K562 (cell line): ENCODE results near the gene CSNK2A1. TPM values are rescaled to one million over a fixed set of nuclear protein-coding genes. Genes with fewer than 3 reads are reported as not detected.
A peak's percentile ranks its signal among the peaks of the same experiment; 100 is the strongest.

Source experiments
- ATAC-seq: fragments of 200-7000 bp; cut with Tn5 transposase; 3 replicates; pipeline ENCODE4 v1.9.1; 2020; ENCODE audit warnings: moderate library complexity
- BruUV-seq: library from RNA; stranded (reverse); fragments of 400-500 nt; replicated peaks from 2 replicates; lab custom pipeline; 2021; lab: Mats Ljungman, UMichigan
- CTCF ChIA-PET: fragments of 300-600 bp; formaldehyde crosslinking; extraction: SDS; loops from one replicate; lab custom pipeline; 2021; ENCODE audit warnings: low intra/inter-chr PET ratio; lab: Yijun Ruan, JAX
- POLR2A ChIA-PET: fragments of 300-600, 350-650 bp; sonication (Branson Sonifier 250); formaldehyde crosslinking; extraction: SDS; loops from one replicate; lab custom pipeline; 2021; ENCODE audit warnings: antibody characterized with exemption, inconsistent platforms; lab: Yijun Ruan, JAX
- DNase-seq, 4 experiments: peaks; one replicate each; pipeline versions ENCODE4 v3.0.0 to v3.0.0-alpha.2; 2011 to 2018; ENCODE audit warnings: low spot score in 3 of 4, mixed read lengths in 3 of 4; ENCODE audit errors: extremely low read depth in 1 of 4
- FAIRE-seq: peaks from 2 replicates; lab custom pipeline; 2011; peaks lifted over from hg19 to GRCh38; lab: Jason Lieb, UNC
- H2AFZ ChIP-seq: 2 replicates; pipeline ENCODE4 v1.6.0; 2011; ENCODE audit warnings: low read depth, low read length, control low read depth, inconsistent platforms
- H3K27ac ChIP-seq: fragments of 200-600 bp; 3 replicates; pipeline ENCODE4 v1.8.0; 2011; ENCODE audit warnings: low read depth, mild to moderate bottlenecking, control low read depth, inconsistent platforms, low read length, moderate library complexity, mixed read lengths; ENCODE audit errors: extremely low read depth
- H3K27me3 ChIP-seq, 2 experiments: fragments of 300-600 bp in 1 of 2; 2 replicates in 1 of 2; 3 replicates in 1 of 2; pipeline versions ENCODE4 v1.6.0 to v1.8.0; 2011; ENCODE audit warnings: inconsistent platforms in 2 of 2, low read length in 2 of 2, mild to moderate bottlenecking in 1 of 2, mixed read lengths in 1 of 2, moderate library complexity in 1 of 2; ENCODE audit not compliant: control insufficient read depth in 2 of 2, insufficient read depth in 2 of 2
- H3K36me3 ChIP-seq: fragments of 300-600 bp; 3 replicates; pipeline ENCODE4 v1.8.0; 2011; ENCODE audit warnings: mild to moderate bottlenecking, low read length, inconsistent platforms; ENCODE audit not compliant: control insufficient read depth, insufficient read depth
- H3K4me1 ChIP-seq, 2 experiments: fragments of 200-600 bp in 1 of 2; replicated peaks in 1 of 2; 2 replicates in 1 of 2; 3 replicates in 1 of 2; pipeline versions ENCODE4 v1.5.1 to v1.8.0; 2011; ENCODE audit warnings: inconsistent platforms in 2 of 2, low read length in 2 of 2, mild to moderate bottlenecking in 1 of 2, mixed read lengths in 1 of 2, moderate library complexity in 1 of 2; ENCODE audit not compliant: control insufficient read depth in 2 of 2, insufficient read depth in 2 of 2
- H3K4me2 ChIP-seq: 2 replicates; pipeline ENCODE4 v1.6.1; 2011; ENCODE audit warnings: low read length, control low read depth, inconsistent platforms, mixed read lengths; ENCODE audit not compliant: insufficient read depth
- H3K4me3 ChIP-seq: fragments of 200-600 bp; sonication (generic), shearing (Covaris generic); 2 replicates; pipeline ENCODE4 v1.5.1; 2016; ENCODE audit warnings: control low read depth, inconsistent platforms
- H3K79me2 ChIP-seq: fragments of 200-600 bp; 3 replicates; pipeline ENCODE4 v1.8.0; 2011; ENCODE audit warnings: low read length, inconsistent platforms; ENCODE audit not compliant: control insufficient read depth, insufficient read depth
- H3K9ac ChIP-seq, 2 experiments: 2 replicates each; pipeline versions ENCODE4 v1.6.0 to v1.6.1; 2011; ENCODE audit warnings: low read depth in 2 of 2, low read length in 2 of 2, control low read depth in 1 of 2, inconsistent platforms in 1 of 2, mild to moderate bottlenecking in 1 of 2, mixed read lengths in 1 of 2; ENCODE audit not compliant: insufficient read depth in 1 of 2
- H3K9me1 ChIP-seq: one replicate; pipeline ENCODE4 v1.6.0; 2011; ENCODE audit warnings: inconsistent platforms, mild to moderate bottlenecking, low read length, moderate library complexity; ENCODE audit not compliant: control insufficient read depth, insufficient read depth
- H3K9me3 ChIP-seq: replicated peaks from 2 replicates; pipeline ENCODE4 v1.5.1; 2011; ENCODE audit warnings: low read depth, low read length, inconsistent platforms; ENCODE audit not compliant: control insufficient read depth, insufficient read depth
- H4K20me1 ChIP-seq: replicated peaks from 2 replicates; pipeline ENCODE4 v1.6.1; 2011; ENCODE audit warnings: low read length, inconsistent platforms, mixed read lengths; ENCODE audit not compliant: control insufficient read depth, insufficient read depth
- ARID1B ChIP-seq: fragments of 450-650 bp; IDR thresholded peaks from 2 replicates; pipeline ENCODE4 v1.6.1; 2016; ENCODE audit warnings: antibody characterized with exemption, mild to moderate bottlenecking, inconsistent platforms
- CBFA2T3 ChIP-seq: fragments of 450-650 bp; IDR thresholded peaks from 2 replicates; pipeline ENCODE4 v1.6.1; 2017
- EP300 ChIP-seq: IDR thresholded peaks from 2 replicates; pipeline ENCODE4 v1.6.1; 2012; ENCODE audit warnings: low read length, improper control_type of control experiment
- HDAC1 ChIP-seq, 2 experiments: fragments of 450-650 bp; IDR thresholded peaks; 2 replicates each; pipeline ENCODE4 v1.6.1; 2016 to 2017; ENCODE audit warnings: inconsistent platforms in 1 of 2, mild to moderate bottlenecking in 1 of 2, moderate library complexity in 1 of 2
- HDAC8 ChIP-seq: fragments of 450-650 bp; IDR thresholded peaks from 2 replicates; pipeline ENCODE4 v1.6.1; 2016; ENCODE audit warnings: mild to moderate bottlenecking, missing genetic modification characterization, moderate library complexity, missing compliant biosample characterization
- KDM1A ChIP-seq, 2 experiments: fragments of 450-650 bp; IDR thresholded peaks; 2 replicates each; pipeline ENCODE4 v1.6.1; 2016; ENCODE audit warnings: mild to moderate bottlenecking in 2 of 2
- NFIC ChIP-seq: fragments of 450-650 bp; IDR thresholded peaks from 2 replicates; pipeline ENCODE4 v1.6.1; 2017; ENCODE audit warnings: mild to moderate bottlenecking, inconsistent platforms
- NR2C1 ChIP-seq, 2 experiments: fragments of 450-650 bp; IDR thresholded peaks; 2 replicates each; pipeline ENCODE4 v1.6.1; 2017; ENCODE audit warnings: mild to moderate bottlenecking in 2 of 2, antibody characterized with exemption in 1 of 2, inconsistent platforms in 1 of 2, missing compliant biosample characterization in 1 of 2, missing genetic modification characterization in 1 of 2
- RB1 ChIP-seq: fragments of 450-650 bp; IDR thresholded peaks from 2 replicates; pipeline ENCODE4 v1.6.1; 2017; ENCODE audit warnings: low read depth, mild to moderate bottlenecking
- RCOR1 ChIP-seq, 2 experiments: IDR thresholded peaks; 2 replicates each; pipeline ENCODE4 v1.6.1; 2012; ENCODE audit warnings: low read depth in 2 of 2, low read length in 2 of 2, borderline replicate concordance in 1 of 2, improper control_type of control experiment in 1 of 2
- SMARCA4 ChIP-seq: fragments of 450-650 bp; IDR thresholded peaks from 2 replicates; pipeline ENCODE4 v1.6.1; 2016
- TCF3 ChIP-seq: sonication (generic); formaldehyde crosslinking; IDR thresholded peaks from 2 replicates; pipeline ENCODE4 v1.4.0; 2020; ENCODE audit warnings: mild to moderate bottlenecking, missing genetic modification reagents
- WGBS: fragments of 100-300 bp; shearing (Covaris generic); methylation state at CpG from one replicate; pipeline ENCODE4 v1.1.6; 2016; ENCODE audit warnings: low coverage, mixed read lengths; ENCODE audit not compliant: insufficient coverage; ENCODE audit errors: missing lambda C conversion rate; 5-methylcytosine and 5-hydroxymethylcytosine counted together
- in situ Hi-C: fragments of 300-500 bp; cut with MboI; formaldehyde crosslinking; loops from 4 replicates; pipeline ENCODE4 v1.15.0; 2018; ENCODE audit warnings: inconsistent platforms, mixed read lengths
- intact Hi-C: fragments of 100-400 bp; cut with micrococcal nuclease; formaldehyde crosslinking; loops from 2 replicates; pipeline ENCODE4 v1.14.2; 2022
- polyA plus RNA-seq, 8 experiments: library from polyadenylated mRNA; depleted of rRNA in 4 of 8; stranded (reverse) in 5 of 8; unstranded in 3 of 8; fragments of >200 nt; fragmentation: Nextera tagmentation in 2 of 8; fragmentation: Illumina TruSeq in 1 of 8; extraction: Ambion mirVana in 2 of 8; extraction: Trizol in 1 of 8; gene quantifications; 2 replicates each; pipeline versions ENCODE4 v1.2.1 to v1.2.3, GENCODE V29; 2011 to 2014; ENCODE audit warnings: inconsistent platforms in 1 of 8, missing spikeins in 1 of 8
- total RNA-seq, 7 experiments: library from RNA; depleted of rRNA in 6 of 7; stranded (reverse); fragments of >200 nt in 6 of 7; fragmentation: Illumina TruSeq in 2 of 7; extraction: Trizol in 2 of 7; gene quantifications; 2 replicates each; pipeline versions ENCODE4 v1.2.1 to v1.2.3, GENCODE V29; 2011 to 2021; ENCODE audit warnings: low replicate concordance in 1 of 7
- TF ChIP-seq, protein P1 (sequence below): sonication (generic); IDR thresholded peaks from 2 replicates; pipeline ENCODE4 v1.6.1; 2016
- TF ChIP-seq, protein P2 (sequence below): fragments of 450-650 bp; IDR thresholded peaks from 2 replicates; pipeline ENCODE4 v1.6.1; 2018; ENCODE audit not compliant: partially characterized antibody
- TF ChIP-seq, protein P3 (sequence below), 2 experiments: IDR thresholded peaks; 2 replicates each; pipeline ENCODE4 v1.6.1; 2012; ENCODE audit warnings: improper control_type of control experiment in 2 of 2, low read depth in 2 of 2, low read length in 2 of 2, borderline replicate concordance in 1 of 2

The CSNK2A1 gene
- total and polyA plus RNA-seq, 9 of the 15 experiments (the other 6 are each of a cell fraction or from before 2014, with no cell fraction given), result 71.0 to 251 (median 103) TPM

DNA sequence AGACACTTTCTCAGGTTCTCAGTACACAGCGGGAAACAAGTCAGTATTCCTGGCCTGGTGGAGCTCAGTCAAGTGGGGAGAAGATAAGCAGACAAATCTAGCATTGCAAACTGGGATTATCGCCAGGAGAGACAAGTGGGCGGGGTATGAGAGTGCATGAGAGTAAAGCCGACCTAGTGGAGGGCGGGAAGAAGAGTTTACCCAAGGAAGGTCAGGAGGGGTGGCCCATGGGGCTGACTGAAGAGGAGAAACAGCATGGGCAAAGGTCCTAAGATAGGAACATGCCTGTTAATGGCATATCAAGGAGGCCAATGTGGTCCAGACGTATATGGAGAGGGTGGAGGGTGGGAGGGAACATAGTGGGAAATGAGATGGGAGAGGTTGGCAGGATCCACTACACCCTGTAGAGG, 12.4 kb upstream of the CSNK2A1 start:
- intact Hi-C loops, result no loop called here
- Histone ChIP-seq H3K4me1 (peaks cover 0 to 10% of the 10 kb centered on the region in 2 experiments; a peak in 2 of 5 replicates), H3K9me1 (no peaks in the 10 kb centered on the region), H3K27me3 (no peaks in the 10 kb centered on the region), H3K4me3 (no peak overlapping the region), H2AFZ (no peak overlapping the region), H3K4me2 (peak overlapping the region; percentile 34; the same call in 1 of the 2 replicates), H3K79me2 (no peaks in the 10 kb centered on the region), H3K36me3 (no peaks in the 10 kb centered on the region), H3K9me3 (no peaks in the 10 kb centered on the region), H4K20me1 (no peaks in the 10 kb centered on the region), H3K9ac (no peak overlapping the region), H3K27ac (no peak overlapping the region)
- ATAC-seq, result peak; percentile 83
- WGBS, result 0% methylated on average over 6 of the region's 6 CpGs
- ChIA-PET CTCF (no interaction called here), POLR2A (interaction anchor here (0.6 to 1.5 kb wide), 3 partner anchors 8 to 93 kb away, joined by 3 to 5 read pairs (median 3); partner anchors contain the start of gene CSNK2A1)
- DNase-seq, result peak; percentile 40 to 75 (median 44)
- FAIRE-seq, result peak; percentile 89
- in situ Hi-C loops, result loop anchor here (5.0 kb wide), 1 partner anchor 91 kb away; no protein-coding TSS in a partner anchor
- BruUV-seq, result no TSS peak
- TF ChIP-seq, protein P1, sequence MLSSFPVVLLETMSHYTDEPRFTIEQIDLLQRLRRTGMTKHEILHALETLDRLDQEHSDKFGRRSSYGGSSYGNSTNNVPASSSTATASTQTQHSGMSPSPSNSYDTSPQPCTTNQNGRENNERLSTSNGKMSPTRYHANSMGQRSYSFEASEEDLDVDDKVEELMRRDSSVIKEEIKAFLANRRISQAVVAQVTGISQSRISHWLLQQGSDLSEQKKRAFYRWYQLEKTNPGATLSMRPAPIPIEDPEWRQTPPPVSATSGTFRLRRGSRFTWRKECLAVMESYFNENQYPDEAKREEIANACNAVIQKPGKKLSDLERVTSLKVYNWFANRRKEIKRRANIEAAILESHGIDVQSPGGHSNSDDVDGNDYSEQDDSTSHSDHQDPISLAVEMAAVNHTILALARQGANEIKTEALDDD, result peak; percentile 81
- TF ChIP-seq TCF3 (CRISPR knock-in tag) (peak; percentile 53; the same call in 1 of the 2 replicates), KDM1A (IDR thresholded peaks at IDR 0.05) (peak in 1 of 2 experiments; percentile 47; a peak in 2 of 4 replicates), NFIC (peak; percentile 72), SMARCA4 (peak; percentile 29; the same call in 1 of the 2 replicates), RCOR1 (IDR thresholded peaks at IDR 0.05; ENCODE audit: borderline replicate concordance in 1 of 2, low read depth in 2 of 2, low read length in 2 of 2) (peak in 1 of 2 experiments; percentile 59; a peak in 1 of 4 replicates), HDAC1 (IDR thresholded peaks at IDR 0.05) (peak in 1 of 2 experiments; percentile 60; a peak in 1 of 4 replicates), EP300 (peak; percentile 8; the same call in 1 of the 2 replicates), HDAC8 (tag) (no peak), CBFA2T3 (peak; percentile 68), NR2C1 (IDR thresholded peaks at IDR 0.05) (no peak), NR2C1 (tag; IDR thresholded peaks at IDR 0.05) (no peak), RB1 (0 out of 2 replicates have a peak, but pooled peaks have one; percentile 11), ARID1B (peak; percentile 72)
- TF ChIP-seq, protein P2, sequence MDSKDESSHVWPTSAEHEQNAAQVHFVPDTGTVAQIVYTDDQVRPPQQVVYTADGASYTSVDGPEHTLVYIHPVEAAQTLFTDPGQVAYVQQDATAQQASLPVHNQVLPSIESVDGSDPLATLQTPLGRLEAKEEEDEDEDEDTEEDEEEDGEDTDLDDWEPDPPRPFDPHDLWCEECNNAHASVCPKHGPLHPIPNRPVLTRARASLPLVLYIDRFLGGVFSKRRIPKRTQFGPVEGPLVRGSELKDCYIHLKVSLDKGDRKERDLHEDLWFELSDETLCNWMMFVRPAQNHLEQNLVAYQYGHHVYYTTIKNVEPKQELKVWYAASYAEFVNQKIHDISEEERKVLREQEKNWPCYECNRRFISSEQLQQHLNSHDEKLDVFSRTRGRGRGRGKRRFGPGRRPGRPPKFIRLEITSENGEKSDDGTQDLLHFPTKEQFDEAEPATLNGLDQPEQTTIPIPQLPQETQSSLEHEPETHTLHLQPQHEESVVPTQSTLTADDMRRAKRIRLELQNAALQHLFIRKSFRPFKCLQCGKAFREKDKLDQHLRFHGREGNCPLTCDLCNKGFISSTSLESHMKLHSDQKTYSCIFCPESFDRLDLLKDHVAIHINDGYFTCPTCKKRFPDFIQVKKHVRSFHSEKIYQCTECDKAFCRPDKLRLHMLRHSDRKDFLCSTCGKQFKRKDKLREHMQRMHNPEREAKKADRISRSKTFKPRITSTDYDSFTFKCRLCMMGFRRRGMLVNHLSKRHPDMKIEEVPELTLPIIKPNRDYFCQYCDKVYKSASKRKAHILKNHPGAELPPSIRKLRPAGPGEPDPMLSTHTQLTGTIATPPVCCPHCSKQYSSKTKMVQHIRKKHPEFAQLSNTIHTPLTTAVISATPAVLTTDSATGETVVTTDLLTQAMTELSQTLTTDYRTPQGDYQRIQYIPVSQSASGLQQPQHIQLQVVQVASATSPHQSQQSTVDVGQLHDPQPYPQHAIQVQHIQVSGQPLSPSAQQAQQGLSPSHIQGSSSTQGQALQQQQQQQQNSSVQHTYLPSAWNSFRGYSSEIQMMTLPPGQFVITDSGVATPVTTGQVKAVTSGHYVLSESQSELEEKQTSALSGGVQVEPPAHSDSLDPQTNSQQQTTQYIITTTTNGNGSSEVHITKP, result peak; percentile 17
- TF ChIP-seq, protein P3, sequence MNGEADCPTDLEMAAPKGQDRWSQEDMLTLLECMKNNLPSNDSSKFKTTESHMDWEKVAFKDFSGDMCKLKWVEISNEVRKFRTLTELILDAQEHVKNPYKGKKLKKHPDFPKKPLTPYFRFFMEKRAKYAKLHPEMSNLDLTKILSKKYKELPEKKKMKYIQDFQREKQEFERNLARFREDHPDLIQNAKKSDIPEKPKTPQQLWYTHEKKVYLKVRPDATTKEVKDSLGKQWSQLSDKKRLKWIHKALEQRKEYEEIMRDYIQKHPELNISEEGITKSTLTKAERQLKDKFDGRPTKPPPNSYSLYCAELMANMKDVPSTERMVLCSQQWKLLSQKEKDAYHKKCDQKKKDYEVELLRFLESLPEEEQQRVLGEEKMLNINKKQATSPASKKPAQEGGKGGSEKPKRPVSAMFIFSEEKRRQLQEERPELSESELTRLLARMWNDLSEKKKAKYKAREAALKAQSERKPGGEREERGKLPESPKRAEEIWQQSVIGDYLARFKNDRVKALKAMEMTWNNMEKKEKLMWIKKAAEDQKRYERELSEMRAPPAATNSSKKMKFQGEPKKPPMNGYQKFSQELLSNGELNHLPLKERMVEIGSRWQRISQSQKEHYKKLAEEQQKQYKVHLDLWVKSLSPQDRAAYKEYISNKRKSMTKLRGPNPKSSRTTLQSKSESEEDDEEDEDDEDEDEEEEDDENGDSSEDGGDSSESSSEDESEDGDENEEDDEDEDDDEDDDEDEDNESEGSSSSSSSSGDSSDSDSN (IDR thresholded peaks at IDR 0.05; ENCODE audit: borderline replicate concordance in 1 of 2, low read depth in 2 of 2, low read length in 2 of 2), result 0 out of 4 replicates have a peak, but pooled peaks of 1 of the 2 experiments have one; percentile 83
